Measurements from ENCODE around the gene WASHC2C.
"Not testable (repeated sequence)": the region's sequence is repeated elsewhere in the genome, so short reads cannot be mapped to it uniquely, and the experiment has no call there.

Gene WASHC2C

GRCh38 chr10:45819552-45819951 is 92.5 kb downstream of the WASHC2C start:
- H3K4me2 ChIP-seq (ENCODE audit: low read length), result no peak overlapping the region
- no peak for TF ChIP-seq CTCF (IDR thresholded peaks at IDR 0.05)
- no peaks in the 10 kb centered on the region for H3K9me3 ChIP-seq (ENCODE audit: control insufficient read depth, low read length)
- H2AFZ ChIP-seq, result no peak overlapping the region
- H3K27ac ChIP-seq, result no peak overlapping the region
- no peaks in the 10 kb centered on the region for H3K27me3 ChIP-seq (ENCODE audit: control insufficient read depth, insufficient read depth, low read length)
- no peak overlapping the region for H3K4me3 ChIP-seq (ENCODE audit: low read depth, low read length)
- H3K4me1 ChIP-seq, result no peaks in the 10 kb centered on the region
- no peaks in the 10 kb centered on the region for H3K79me2 ChIP-seq
- no peaks in the 10 kb centered on the region for H3K36me3 ChIP-seq (ENCODE audit: control insufficient read depth, insufficient read depth, low read length)
- no peak overlapping the region for H3K9ac ChIP-seq

- H3K4me1 ChIP-seq; H3K4me3 ChIP-seq (ENCODE audit: low read depth, low read length); H2AFZ ChIP-seq; H3K4me2 ChIP-seq (ENCODE audit: low read length); H3K9ac ChIP-seq; H3K79me2 ChIP-seq; H3K9me3 ChIP-seq (ENCODE audit: control insufficient read depth, low read length); H3K27me3 ChIP-seq (ENCODE audit: control insufficient read depth, insufficient read depth, low read length); H3K36me3 ChIP-seq (ENCODE audit: control insufficient read depth, insufficient read depth, low read length); H3K27ac ChIP-seq: not testable (repeated sequence)
Measured at GRCh38 chr10:45820107-45820830, 93.2 kb downstream of the WASHC2C start.

- H3K79me2 ChIP-seq, result not testable (repeated sequence)
Measured at GRCh38 chr10:45822918-45823317, 95.9 kb downstream of the WASHC2C start.

More at GRCh38 chr10:45822918-45823317, 95.9 kb downstream of the WASHC2C start:
- H3K27ac ChIP-seq; H3K4me1 ChIP-seq; H3K9me3 ChIP-seq (ENCODE audit: control insufficient read depth, low read length); H3K9ac ChIP-seq; H3K27me3 ChIP-seq (ENCODE audit: control insufficient read depth, insufficient read depth, low read length); H3K36me3 ChIP-seq (ENCODE audit: control insufficient read depth, insufficient read depth, low read length); H2AFZ ChIP-seq; H3K4me3 ChIP-seq (ENCODE audit: low read depth, low read length); H3K4me2 ChIP-seq (ENCODE audit: low read length): not testable (repeated sequence)
